Tibial nerve (tissue), 4 donors: ENCODE data around the gene GATC. TPM values are rescaled to one million over a fixed set of nuclear protein-coding genes. Genes with fewer than 3 reads are reported as not detected.

Source experiments
- DNase-seq, 2 donors: peaks; one replicate each; pipeline ENCODE4 v3.0.0-alpha.2; 2019; ENCODE audit warnings: low spot score in 2 of 2
- H3K27ac ChIP-seq, 4 donors: fragments of 200-600 bp; sonication (generic) in 3 of 4; one replicate each; pipeline ENCODE4 v1.5.1; 2017 to 2019; ENCODE audit warnings: mild to moderate bottlenecking in 1 of 4
- H3K27me3 ChIP-seq, 2 donors: fragments of 200-600 bp; sonication (generic) in 1 of 2; one replicate each; pipeline versions ENCODE4 v1.5.1 to v1.6.0; 2017 to 2019
- H3K36me3 ChIP-seq, 3 donors: fragments of 200-600 bp; sonication (generic); one replicate each; pipeline ENCODE4 v1.5.1; 2018 to 2019
- H3K4me1 ChIP-seq, 4 donors: fragments of 200-600 bp; sonication (generic) in 3 of 4; one replicate each; pipeline ENCODE4 v1.5.1; 2017 to 2019
- H3K4me3 ChIP-seq, 4 donors: fragments of 200-600 bp; sonication (generic) in 3 of 4; one replicate each; pipeline ENCODE4 v1.5.1; 2017 to 2019; ENCODE audit warnings: mild to moderate bottlenecking in 1 of 4, moderate library complexity in 1 of 4
- H3K9me3 ChIP-seq, 4 donors: fragments of 200-600 bp; sonication (generic) in 3 of 4; one replicate each; pipeline ENCODE4 v1.5.1; 2017 to 2019
- EP300 ChIP-seq, 2 donors: sonication (generic); formaldehyde crosslinking; IDR thresholded peaks; one replicate each; pipeline ENCODE4 v1.6.1; 2017; ENCODE audit warnings: antibody characterized with exemption in 2 of 2, mild to moderate bottlenecking in 1 of 2
- POLR2A ChIP-seq, 2 donors: fragments of 450-650 bp; IDR thresholded peaks; one replicate each; pipeline ENCODE4 v1.6.1; 2017; ENCODE audit warnings: antibody characterized with exemption in 2 of 2, mild to moderate bottlenecking in 2 of 2, moderate library complexity in 2 of 2
- WGBS, 2 donors: methylation state at CpG; one replicate each; pipeline ENCODE4 v1.1.5; 2018; 5-methylcytosine and 5-hydroxymethylcytosine counted together
- total RNA-seq, 4 donors: library from RNA; depleted of rRNA; stranded (reverse); fragments of >200 nt; gene quantifications; one replicate each; pipeline ENCODE4 v1.1.0, GENCODE V29; 2016
- TF ChIP-seq, protein P1 (sequence below), 5 experiments: fragments of 200-600 bp in 3 of 5; fragments of 450-650 bp in 2 of 5; sonication (generic) in 3 of 5; IDR thresholded peaks; one replicate each; pipeline ENCODE4 v1.5.1; 2016 to 2019; ENCODE audit warnings: antibody characterized with exemption in 5 of 5, mild to moderate bottlenecking in 3 of 5, moderate library complexity in 2 of 5

GATC gene
- total RNA-seq, 4 donors from 2014 or later = 21.0 to 37.3 (median 29.2) TPM

DNA sequence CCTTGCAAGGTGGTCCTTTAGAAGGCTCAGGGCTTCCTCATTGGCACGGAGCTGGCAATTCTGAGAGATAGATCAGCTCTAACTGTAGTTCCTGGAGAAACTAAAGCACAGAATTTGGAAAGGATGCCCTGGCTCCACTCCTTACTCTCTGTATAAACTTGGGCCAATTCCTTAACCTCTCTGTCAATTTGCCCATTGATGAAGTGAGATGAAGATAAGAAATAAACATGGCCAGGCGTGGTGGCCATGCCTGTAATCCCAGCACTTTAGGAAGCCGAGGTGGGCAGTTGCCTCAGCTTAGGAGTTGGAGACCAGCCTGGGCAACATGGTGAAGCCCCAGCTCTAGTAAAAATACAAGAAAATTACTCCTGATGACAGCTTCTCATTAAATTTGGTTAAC is 42.4 kb upstream of the GATC start:
- no peak overlapping the region for H3K4me3 ChIP-seq
- no peak overlapping the region for H3K27ac ChIP-seq
- no peaks in the 10 kb centered on the region for H3K9me3 ChIP-seq
- H3K27me3 ChIP-seq = no peaks in the 10 kb centered on the region
- no peaks in the 10 kb centered on the region for H3K36me3 ChIP-seq
- DNase-seq = no peak
- TF ChIP-seq, protein P1, sequence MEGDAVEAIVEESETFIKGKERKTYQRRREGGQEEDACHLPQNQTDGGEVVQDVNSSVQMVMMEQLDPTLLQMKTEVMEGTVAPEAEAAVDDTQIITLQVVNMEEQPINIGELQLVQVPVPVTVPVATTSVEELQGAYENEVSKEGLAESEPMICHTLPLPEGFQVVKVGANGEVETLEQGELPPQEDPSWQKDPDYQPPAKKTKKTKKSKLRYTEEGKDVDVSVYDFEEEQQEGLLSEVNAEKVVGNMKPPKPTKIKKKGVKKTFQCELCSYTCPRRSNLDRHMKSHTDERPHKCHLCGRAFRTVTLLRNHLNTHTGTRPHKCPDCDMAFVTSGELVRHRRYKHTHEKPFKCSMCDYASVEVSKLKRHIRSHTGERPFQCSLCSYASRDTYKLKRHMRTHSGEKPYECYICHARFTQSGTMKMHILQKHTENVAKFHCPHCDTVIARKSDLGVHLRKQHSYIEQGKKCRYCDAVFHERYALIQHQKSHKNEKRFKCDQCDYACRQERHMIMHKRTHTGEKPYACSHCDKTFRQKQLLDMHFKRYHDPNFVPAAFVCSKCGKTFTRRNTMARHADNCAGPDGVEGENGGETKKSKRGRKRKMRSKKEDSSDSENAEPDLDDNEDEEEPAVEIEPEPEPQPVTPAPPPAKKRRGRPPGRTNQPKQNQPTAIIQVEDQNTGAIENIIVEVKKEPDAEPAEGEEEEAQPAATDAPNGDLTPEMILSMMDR (IDR thresholded peaks at IDR 0.05) = no peak
- no peak for TF ChIP-seq POLR2A (IDR thresholded peaks at IDR 0.05)
- TF ChIP-seq EP300 (IDR thresholded peaks at IDR 0.05) = no peak
- no peaks in the 10 kb centered on the region for H3K4me1 ChIP-seq
- 75 to 85% methylated on average over 3 of the region's 3 CpGs for WGBS, 2 donors

DNA sequence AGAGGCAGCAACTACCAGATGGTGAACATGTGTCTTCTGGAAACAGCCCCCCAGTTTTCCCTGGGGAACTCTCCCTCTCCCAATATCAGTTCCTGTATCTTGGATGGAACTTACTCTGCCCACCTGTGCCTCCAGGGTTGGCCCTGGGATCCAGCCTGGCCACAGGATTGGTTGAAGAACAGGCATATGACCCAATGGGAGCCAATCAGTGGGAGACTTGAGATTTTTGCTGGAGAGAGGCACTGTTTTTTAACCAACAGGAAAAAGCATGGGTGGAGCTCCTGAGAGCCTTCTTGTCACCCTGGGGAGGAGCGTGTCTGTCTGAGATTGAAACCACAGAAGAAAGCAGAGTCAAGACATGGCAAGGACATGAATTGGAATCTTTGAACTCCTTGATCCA is 42.0 kb upstream of the GATC start:
- Histone ChIP-seq H3K36me3 (no peaks in the 10 kb centered on the region), H3K9me3 (no peaks in the 10 kb centered on the region), H3K4me3 (no peak overlapping the region), H3K27ac (no peak overlapping the region), H3K4me1 (no peaks in the 10 kb centered on the region), H3K27me3 (no peaks in the 10 kb centered on the region)
- WGBS, 2 donors = 69 to 89% methylated on average over 1 of the region's 1 CpG
- no peak for DNase-seq
- TF ChIP-seq EP300 (IDR thresholded peaks at IDR 0.05) (no peak), POLR2A (IDR thresholded peaks at IDR 0.05) (no peak)
- TF ChIP-seq, protein P1 (IDR thresholded peaks at IDR 0.05) = no peak

DNA sequence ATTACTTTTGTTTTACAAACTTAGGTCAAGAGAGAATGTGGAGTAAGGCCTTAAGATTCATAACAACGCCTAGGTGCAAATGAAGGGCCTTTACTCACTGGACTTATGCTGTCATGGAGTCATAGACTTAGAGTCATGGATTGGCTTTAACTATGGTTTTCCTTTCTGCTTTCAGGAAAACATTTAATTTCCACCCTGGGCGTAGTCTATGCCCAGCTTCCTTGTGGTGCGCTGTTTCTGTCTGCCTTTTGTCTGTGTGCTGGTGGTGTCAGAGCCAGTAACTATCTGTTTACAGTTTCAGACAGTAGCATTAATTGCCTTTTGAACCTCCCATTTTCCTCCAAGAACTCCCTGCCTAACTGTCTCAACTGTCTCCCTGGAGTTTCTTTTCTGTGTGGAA is 40.2 kb upstream of the GATC start:
- TF ChIP-seq POLR2A (IDR thresholded peaks at IDR 0.05) (no peak), EP300 (IDR thresholded peaks at IDR 0.05) (no peak)
- TF ChIP-seq, protein P1 (IDR thresholded peaks at IDR 0.05) = no peak
- Histone ChIP-seq H3K27me3 (no peaks in the 10 kb centered on the region), H3K27ac (no peak overlapping the region), H3K36me3 (no peaks in the 10 kb centered on the region), H3K4me1 (no peaks in the 10 kb centered on the region), H3K9me3 (no peaks in the 10 kb centered on the region), H3K4me3 (no peak overlapping the region)
- WGBS, 2 donors = 74 to 89% methylated on average over 3 of the region's 3 CpGs
- no peak for DNase-seq

DNA sequence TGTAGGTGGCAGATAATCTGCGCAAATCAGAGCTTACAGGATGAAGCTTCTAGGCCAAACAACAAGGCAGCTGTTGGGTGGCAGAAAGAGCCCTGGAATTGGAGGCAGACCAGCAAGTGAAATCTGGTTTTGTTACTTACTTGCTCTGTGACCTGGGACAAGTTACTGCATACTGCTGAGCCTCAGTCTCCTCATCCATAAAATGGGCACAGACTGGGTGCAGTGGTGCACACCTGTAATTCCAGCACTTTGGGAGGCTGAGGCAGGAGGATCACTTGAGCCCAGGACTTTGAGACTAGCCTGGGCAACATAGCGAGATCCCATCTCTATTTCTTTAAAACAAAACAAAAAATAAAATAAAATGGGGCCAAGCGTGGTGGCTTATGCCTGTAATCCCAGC is 39.7 kb upstream of the GATC start:
- Histone ChIP-seq H3K36me3 (no peaks in the 10 kb centered on the region), H3K9me3 (no peaks in the 10 kb centered on the region), H3K4me3 (no peak overlapping the region), H3K27me3 (no peaks in the 10 kb centered on the region), H3K27ac (no peak overlapping the region), H3K4me1 (no peaks in the 10 kb centered on the region)
- TF ChIP-seq EP300 (IDR thresholded peaks at IDR 0.05) = no peak
- TF ChIP-seq, protein P1 (IDR thresholded peaks at IDR 0.05) = no peak
- no peak for TF ChIP-seq POLR2A (IDR thresholded peaks at IDR 0.05)
- DNase-seq = no peak
- 94 to 95% methylated on average over 3 of the region's 3 CpGs for WGBS, 2 donors

DNA sequence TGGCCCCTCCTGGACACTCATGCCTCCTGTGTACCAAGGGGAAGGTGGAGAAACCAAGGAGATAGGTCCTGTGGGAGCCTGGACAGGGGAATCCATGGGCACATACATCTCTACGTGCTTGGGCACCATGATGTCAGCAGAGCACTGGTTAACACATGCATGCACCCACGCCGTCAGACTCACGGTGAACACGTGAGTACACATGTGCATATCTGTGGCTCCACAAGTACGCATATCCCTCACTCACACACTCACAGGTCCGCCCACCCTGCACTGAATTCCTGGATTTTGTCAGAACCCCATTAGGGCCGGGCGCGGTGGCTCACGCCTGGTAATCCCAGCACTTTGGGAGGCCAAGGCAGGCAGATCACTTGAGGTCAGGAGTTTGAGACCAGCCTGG is 37.5 kb upstream of the GATC start:
- WGBS, 2 donors = 96 to 98% methylated on average over 10 to 11 of the region's 11 CpGs
- Histone ChIP-seq H3K4me1 (no peaks in the 10 kb centered on the region), H3K9me3 (no peaks in the 10 kb centered on the region), H3K27me3 (no peaks in the 10 kb centered on the region), H3K4me3 (no peak overlapping the region), H3K36me3 (no peaks in the 10 kb centered on the region), H3K27ac (no peak overlapping the region)
- TF ChIP-seq POLR2A (IDR thresholded peaks at IDR 0.05) (no peak), EP300 (IDR thresholded peaks at IDR 0.05) (no peak)
- TF ChIP-seq, protein P1 (IDR thresholded peaks at IDR 0.05) = no peak
- no peak for DNase-seq
